D721Med (cell line): ENCODE measurements around the gene NCKAP5.

ENCODE experiments used
- DNase-seq: peaks from one replicate; pipeline ENCODE4 v3.0.0; 2011; ENCODE audit warnings: low spot score; ENCODE audit not compliant: insufficient read length
- FAIRE-seq: peaks from 2 replicates; lab custom pipeline; 2011; peaks lifted over from hg19 to GRCh38; lab: Jason Lieb, UNC
- TF ChIP-seq, protein P1 (sequence below): IDR thresholded peaks from 2 replicates; pipeline ENCODE4 v1.5.1; 2012; ENCODE audit warnings: mild to moderate bottlenecking, control low read depth; ENCODE audit not compliant: insufficient read depth; ENCODE audit errors: missing control alignments

Gene NCKAP5

DNA sequence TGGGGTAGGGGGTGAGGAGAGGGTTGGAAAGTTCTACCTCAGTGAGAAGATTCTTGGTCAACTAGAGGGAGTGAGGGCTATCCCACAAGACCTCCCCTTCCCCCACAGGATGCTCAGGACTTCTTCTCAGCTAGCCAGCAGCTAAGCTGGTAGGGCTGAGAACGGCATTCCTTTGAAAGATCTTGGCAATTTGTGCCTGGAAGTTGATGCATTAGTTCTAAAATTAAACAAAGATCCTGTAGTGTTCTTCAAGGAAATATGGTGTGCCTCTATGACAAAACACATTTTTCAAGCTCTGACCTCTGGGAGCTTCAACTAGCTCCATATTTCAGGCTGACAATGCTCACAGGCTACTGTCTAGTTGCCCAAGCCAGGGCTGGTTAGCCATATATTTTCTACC lies 900.6 kb downstream of the NCKAP5 start:
- FAIRE-seq (no peak), DNase-seq (no peak)
- TF ChIP-seq, protein P1, sequence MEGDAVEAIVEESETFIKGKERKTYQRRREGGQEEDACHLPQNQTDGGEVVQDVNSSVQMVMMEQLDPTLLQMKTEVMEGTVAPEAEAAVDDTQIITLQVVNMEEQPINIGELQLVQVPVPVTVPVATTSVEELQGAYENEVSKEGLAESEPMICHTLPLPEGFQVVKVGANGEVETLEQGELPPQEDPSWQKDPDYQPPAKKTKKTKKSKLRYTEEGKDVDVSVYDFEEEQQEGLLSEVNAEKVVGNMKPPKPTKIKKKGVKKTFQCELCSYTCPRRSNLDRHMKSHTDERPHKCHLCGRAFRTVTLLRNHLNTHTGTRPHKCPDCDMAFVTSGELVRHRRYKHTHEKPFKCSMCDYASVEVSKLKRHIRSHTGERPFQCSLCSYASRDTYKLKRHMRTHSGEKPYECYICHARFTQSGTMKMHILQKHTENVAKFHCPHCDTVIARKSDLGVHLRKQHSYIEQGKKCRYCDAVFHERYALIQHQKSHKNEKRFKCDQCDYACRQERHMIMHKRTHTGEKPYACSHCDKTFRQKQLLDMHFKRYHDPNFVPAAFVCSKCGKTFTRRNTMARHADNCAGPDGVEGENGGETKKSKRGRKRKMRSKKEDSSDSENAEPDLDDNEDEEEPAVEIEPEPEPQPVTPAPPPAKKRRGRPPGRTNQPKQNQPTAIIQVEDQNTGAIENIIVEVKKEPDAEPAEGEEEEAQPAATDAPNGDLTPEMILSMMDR: no peak

DNA sequence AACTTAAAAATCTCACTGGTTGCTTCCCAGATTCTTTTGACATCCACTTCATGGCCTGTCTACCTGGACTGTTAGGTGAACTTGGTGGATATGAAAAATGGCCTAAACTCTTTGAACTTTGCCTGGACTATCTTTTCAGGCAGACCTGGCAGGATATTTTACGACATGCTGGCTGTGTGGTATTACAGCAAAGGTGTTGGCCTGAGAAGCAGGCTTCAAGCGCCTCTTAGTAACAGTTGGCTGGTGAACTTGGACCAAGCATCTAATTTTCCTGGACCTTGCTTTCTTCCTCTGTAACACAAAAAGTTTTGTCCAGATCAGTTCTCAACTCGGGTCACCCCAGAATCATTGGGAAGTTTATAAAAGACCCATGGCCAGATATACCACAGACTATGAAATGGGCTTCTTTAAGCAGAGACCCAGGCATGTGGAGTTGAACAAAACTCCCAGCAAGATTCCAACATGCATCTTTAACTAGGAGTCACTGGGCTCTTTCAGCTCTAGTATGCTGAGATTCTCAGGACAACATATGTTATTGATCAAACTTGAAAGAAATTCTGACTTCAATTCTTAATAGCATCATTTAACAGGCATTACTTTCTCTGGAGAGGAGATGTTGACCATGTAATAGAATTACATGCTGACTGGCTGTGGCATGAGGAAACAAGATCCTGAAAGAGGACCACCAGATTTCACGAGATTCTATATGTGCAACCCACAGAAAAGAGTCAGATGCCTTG lies 902.7 kb downstream of the NCKAP5 start:
- TF ChIP-seq, protein P1: no peak
- FAIRE-seq: no peak

DNA sequence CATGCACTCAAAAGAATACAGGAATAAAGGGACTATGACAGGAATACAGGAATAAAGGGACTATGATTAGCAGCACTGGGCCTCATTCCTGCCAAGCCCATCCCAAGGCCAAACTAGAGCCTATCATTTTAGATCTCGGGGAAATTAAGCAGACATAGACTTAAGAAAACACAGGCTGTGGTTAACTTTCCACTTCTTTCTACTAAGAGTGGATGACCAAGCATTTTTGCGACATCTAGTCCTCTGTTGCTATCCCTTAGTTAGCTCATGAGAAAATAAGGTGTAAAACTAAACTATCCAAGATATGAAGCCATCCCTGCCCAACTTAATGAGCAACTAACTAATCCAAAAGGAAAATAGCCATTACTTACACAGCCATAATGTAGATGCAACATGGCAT lies 904.2 kb downstream of the NCKAP5 start:
- TF ChIP-seq, protein P1: no peak
- no peak for FAIRE-seq

More for the DNA sequence above, 902.7 kb downstream of the NCKAP5 start:
- DNase-seq: no peak

DNA sequence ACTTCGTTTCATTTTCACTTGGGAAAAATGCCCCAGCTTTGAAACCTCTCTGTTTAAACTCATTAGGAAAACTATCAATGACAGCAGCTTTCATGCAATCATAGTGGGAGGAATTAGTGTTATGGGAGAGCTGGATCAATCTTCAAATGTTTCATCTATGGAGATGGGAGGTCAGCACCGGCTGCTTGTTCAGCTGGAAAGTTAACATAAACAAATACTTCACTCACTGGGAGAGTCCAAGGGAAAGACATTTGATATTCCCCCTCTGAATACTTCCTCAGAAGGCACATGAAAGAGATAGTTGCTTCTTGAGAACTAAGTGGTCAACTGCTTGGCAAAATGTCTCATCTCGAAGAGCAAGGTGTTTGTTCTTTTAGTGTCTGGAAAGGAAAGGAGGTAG lies 905.5 kb downstream of the NCKAP5 start:
- TF ChIP-seq, protein P1: no peak
- FAIRE-seq: no peak
- no peak for DNase-seq

More for the DNA sequence above, 904.2 kb downstream of the NCKAP5 start:
- no peak for DNase-seq

DNA sequence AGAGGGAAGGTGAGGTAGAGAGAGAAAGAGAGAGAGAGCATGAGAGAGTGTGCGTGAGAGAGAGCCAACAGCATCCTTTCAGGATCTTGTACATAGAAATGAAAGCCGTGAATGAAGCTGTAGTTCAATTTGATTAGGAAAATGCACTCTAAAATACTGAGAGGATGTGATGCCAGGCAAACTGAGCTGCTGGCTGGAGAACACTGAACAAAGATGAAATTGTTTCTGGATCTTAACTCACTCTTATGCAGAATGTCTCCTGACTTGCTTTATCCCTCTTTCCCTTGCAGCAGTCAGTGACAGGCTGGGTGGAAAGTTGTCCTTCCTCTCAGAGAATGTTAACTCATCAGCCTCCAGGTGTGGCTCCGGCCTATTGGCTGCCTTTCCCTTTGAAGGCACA lies 908.9 kb downstream of the NCKAP5 start:
- no peak for DNase-seq
- FAIRE-seq: no peak
- TF ChIP-seq, protein P1: no peak

DNA sequence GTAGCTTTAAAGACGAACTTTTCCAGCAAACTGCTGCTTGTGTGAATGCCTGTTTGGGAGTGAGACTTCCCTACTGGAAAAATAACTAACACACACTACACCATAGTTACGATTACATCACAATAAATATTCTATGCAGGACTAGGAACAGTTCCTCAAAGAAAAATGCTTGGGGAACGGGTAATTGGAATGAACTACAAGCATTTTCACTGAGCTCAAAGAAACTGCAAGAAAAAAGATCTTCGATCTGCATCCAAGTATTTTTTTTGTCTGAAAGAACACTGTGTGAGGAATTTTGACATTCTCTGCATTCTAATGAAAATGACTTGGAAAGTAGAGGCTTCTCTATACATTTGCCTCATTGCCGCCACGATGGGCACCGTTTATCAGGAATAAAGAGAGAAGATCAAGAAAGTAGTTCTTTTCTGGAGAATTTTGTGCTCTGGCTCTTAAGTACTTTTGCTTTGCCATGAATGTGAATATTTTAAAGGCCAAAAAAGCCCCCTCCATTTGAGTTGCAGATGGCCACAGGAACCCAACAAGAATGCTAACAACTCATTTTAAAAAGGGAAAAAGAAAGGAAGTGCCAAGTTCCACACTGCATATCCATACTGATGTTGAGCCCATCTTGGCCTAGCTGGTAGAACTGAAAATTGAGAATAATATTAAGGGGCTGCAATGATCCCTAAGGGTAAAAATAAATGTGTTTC lies 911.8 kb downstream of the NCKAP5 start:
- FAIRE-seq (no peak), DNase-seq (no peak)

More for the DNA sequence above, 911.8 kb downstream of the NCKAP5 start:
- TF ChIP-seq, protein P1: no peak
